GM21786 (cell line): Measurements from ENCODE around the gene SLC5A4.
"Not testable (repeated sequence)": the region's sequence is repeated elsewhere in the genome, so short reads cannot be mapped to it uniquely, and the experiment has no call there.

ENCODE experiments used
- ATAC-seq: cut with Tn5 transposase; IDR thresholded peaks from one replicate; pipeline ENCODE4 v1.9.1; 2021; ENCODE audit not compliant: unreplicated experiment

SLC5A4 gene

DNA sequence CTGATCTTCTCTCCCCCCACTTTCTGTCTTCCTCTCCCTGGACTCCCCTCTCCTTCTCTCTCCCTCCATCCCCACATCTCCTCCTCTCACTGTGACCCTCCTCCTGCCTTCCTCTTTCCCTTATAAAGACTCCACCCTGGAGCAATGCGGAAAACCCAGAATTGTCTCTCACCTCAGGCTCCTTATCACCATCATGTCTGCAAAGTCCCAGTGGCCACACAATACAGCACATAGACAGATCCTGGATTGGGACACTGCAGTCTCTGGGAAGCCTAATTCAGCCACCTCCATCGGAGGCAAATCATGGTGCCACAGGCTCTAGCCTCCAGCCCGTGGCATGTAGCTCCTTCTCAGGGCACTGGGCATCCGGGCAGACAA lies 53.0 kb downstream of the SLC5A4 start:
- no peak for ATAC-seq

DNA sequence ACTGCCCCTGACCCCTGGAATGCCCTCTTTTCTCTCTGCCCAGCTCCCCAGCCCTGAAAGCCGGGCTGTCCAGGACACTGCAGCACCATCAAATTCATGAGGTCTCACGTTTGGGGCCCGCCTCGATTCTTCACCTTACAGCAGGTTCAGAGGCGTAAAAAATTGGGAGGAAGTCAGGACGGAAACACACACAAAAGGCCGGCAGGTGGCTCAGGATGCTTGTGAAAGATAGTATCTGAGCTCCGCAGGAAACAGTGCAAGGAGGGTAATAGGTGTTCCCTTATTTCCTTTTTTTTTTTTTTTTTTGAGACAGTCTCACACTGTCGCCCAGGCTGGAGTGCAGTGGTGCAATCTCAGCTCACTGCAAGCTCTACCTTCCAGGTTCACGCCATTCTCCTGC lies 54.4 kb downstream of the SLC5A4 start:
- no peak for ATAC-seq

- no peak for ATAC-seq
These were observed 55.2 kb downstream of the SLC5A4 start for GRCh38 chr22:32199961-32200360.

DNA sequence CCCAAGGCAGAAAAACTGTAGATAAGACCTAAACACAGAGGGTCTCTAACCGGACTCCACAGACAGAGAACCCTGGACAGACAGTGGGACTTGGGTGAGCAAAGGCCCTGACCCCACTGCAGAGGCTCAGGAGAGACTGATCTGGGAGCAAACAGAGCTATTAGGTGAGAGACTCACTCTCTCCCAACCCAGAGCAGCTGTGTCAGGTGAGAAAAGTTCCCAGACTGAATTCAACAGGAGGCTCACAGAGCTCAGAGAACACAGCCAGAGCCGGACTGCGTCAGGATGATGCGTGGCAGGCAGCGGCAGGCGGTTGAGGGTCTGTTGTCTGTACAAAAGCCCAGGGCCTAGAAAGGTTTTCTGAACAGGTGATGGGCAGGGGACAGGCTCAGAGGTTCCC lies 55.8 kb downstream of the SLC5A4 start:
- ATAC-seq: no peak

- ATAC-seq: not testable (repeated sequence)
These were observed 57.5 kb downstream of the SLC5A4 start for GRCh38 chr22:32197553-32198226.

GRCh38 chr22:32195900-32196299 lies 59.2 kb downstream of the SLC5A4 start:
- not testable (repeated sequence) for ATAC-seq

- not testable (repeated sequence) for ATAC-seq
These were observed 61.8 kb downstream of the SLC5A4 start for GRCh38 chr22:32193346-32193745.

- not testable (repeated sequence) for ATAC-seq
These were observed 64.1 kb downstream of the SLC5A4 start for GRCh38 chr22:32191021-32191420.

GRCh38 chr22:32185821-32186220 lies 69.3 kb downstream of the SLC5A4 start:
- ATAC-seq: no peak

DNA sequence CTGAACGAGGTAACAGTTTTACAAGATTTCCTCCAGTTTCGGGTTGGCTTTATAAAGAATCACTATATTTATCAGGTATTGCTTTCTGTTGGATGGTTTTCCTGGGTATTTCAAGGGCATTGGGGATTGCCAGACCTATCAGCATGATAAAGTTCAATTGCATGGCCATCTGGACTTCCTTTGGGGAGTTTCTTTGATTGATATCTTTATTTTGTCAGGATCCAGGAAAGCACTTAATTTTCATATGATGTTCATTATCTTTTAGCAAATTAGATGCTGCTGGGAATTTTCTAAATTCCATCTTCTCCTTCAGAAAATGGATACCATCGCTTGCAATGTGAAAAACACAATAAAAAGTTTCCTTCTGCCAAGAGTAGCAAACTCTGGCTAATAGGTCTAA lies 71.5 kb downstream of the SLC5A4 start:
- no peak for ATAC-seq

- ATAC-seq: no peak
These were observed 74.1 kb downstream of the SLC5A4 start for GRCh38 chr22:32181043-32181442.

DNA sequence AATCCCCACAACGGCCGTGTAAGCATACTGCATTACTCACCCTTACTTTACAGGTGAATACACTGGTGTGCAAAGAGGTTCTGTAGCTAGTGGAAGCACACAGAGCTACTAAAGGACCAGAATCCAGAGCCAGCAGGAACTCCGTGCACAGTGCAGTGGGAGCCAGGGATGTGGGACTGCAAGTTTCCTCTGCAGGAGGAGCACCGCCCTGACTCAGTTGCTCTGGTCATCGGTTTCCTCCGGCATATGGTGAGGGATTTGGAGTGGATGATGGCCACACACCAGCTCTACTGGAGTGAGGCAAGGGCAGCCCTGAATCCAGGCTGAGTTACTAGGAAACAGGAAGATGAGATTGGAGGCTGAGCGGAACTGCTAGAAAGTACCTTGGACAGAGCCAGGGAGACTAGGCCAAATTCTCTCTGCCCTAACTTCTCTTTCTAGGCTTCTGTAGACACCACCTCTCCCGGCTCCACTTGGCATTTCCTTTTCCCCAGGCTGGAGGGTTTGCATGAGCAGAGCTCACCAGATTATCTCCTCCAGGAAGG lies 77.9 kb downstream of the SLC5A4 start:
- ATAC-seq: no peak

GRCh38 chr22:32175683-32176644 lies 79.2 kb downstream of the SLC5A4 start:
- ATAC-seq: no peak

DNA sequence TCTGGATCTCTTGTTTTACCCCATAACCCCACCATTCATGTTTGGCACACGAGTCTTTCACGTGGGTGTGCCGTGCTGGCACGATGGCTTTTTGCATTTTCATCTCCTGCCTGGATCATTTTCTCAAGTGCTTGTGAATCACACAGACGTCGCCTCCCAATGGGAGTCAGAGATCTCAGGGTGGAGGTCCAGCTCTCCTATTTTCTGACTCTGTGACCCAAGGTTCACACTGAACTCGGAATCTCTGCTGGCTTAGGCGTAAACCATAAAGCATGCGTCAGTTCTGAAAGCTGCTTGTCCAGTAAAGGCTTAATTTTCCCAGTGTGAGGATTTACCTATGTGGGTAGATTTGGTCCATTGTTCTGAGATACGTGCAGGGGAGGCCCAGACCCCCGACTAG lies 80.0 kb downstream of the SLC5A4 start:
- ATAC-seq: no peak
